ENCODE data around the gene TMEM33.

Gene TMEM33

DNA sequence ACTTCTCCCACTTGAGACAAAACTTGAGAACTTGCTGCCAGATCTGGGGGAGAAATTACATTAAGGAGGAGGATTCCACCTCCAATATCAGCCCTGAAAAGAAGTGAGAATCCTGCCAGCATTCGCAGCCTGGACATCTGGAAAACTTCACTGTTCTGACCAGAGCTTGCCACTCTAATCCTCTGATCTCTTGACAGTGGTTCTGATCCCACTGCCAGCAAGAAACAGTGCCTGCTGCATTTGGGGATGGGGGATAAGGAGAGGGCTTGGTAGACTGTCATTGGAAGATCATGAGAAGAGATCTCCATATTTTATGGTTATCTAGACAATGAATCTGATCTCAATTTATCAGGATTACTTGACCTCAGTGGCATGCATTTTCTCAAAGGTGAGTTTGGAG is 49.8 kb upstream of the TMEM33 start (continued):
- no peak for TF ChIP-seq ZNF560 (tag by site-specific recombination; IDR thresholded peaks at IDR 0.05; ENCODE audit: borderline replicate concordance)
- TF ChIP-seq ATF2 (tag by site-specific recombination; IDR thresholded peaks at IDR 0.05; ENCODE audit: low read depth), result no peak
- no peak for TF ChIP-seq ZNF561 (tag by site-specific recombination; IDR thresholded peaks at IDR 0.05; ENCODE audit: borderline replicate concordance)
- no peak for TF ChIP-seq ZNF394 (tag by site-specific recombination; IDR thresholded peaks at IDR 0.05; ENCODE audit: borderline replicate concordance)
- no peak for TF ChIP-seq KLF16 (tag by site-specific recombination; IDR thresholded peaks at IDR 0.05)
- TF ChIP-seq ZNF692 (tag by site-specific recombination; IDR thresholded peaks at IDR 0.05), result no peak
- TF ChIP-seq OVOL3 (tag by site-specific recombination; IDR thresholded peaks at IDR 0.05), result no peak
- TF ChIP-seq ZNF433 (tag by site-specific recombination; IDR thresholded peaks at IDR 0.05; ENCODE audit: low read depth), result no peak
- no peak for TF ChIP-seq ZNF175 (tag by site-specific recombination; IDR thresholded peaks at IDR 0.05)

- CTCF ChIA-PET, result interaction anchor here (0.6 to 6.1 kb wide), 13 partner anchors 13 to 628 kb away, joined by 3 to 60 read pairs (median 4); no protein-coding TSS in a partner anchor
- TF ChIP-seq, protein P1, sequence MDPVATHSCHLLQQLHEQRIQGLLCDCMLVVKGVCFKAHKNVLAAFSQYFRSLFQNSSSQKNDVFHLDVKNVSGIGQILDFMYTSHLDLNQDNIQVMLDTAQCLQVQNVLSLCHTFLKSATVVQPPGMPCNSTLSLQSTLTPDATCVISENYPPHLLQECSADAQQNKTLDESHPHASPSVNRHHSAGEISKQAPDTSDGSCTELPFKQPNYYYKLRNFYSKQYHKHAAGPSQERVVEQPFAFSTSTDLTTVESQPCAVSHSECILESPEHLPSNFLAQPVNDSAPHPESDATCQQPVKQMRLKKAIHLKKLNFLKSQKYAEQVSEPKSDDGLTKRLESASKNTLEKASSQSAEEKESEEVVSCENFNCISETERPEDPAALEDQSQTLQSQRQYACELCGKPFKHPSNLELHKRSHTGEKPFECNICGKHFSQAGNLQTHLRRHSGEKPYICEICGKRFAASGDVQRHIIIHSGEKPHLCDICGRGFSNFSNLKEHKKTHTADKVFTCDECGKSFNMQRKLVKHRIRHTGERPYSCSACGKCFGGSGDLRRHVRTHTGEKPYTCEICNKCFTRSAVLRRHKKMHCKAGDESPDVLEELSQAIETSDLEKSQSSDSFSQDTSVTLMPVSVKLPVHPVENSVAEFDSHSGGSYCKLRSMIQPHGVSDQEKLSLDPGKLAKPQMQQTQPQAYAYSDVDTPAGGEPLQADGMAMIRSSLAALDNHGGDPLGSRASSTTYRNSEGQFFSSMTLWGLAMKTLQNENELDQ (tag by site-specific recombination; IDR thresholded peaks at IDR 0.05; ENCODE audit: low read depth), result no peak
- 0 out of 2 replicates have a peak, but pooled peaks have one; percentile 20 for TF ChIP-seq ZNF664 (tag by site-specific recombination; IDR thresholded peaks at IDR 0.05)
- TF ChIP-seq ZNF423 (tag by site-specific recombination; IDR thresholded peaks at IDR 0.05), result no peak
- POLR2A ChIA-PET, result no interaction called here
- Histone ChIP-seq H3K9me3 (ENCODE audit: control insufficient read depth, insufficient read depth, low read depth, low read length) (no peaks in the 10 kb centered on the region), H3K4me3 (ENCODE audit: low read depth, low read length) (no peak overlapping the region), H3K27ac (ENCODE audit: extremely low read depth, low read depth, low read length) (no peak overlapping the region), H3K4me1 (ENCODE audit: control insufficient read depth, insufficient read depth, low read length) (no peaks in the 10 kb centered on the region), H3K36me3 (ENCODE audit: control insufficient read depth in 2 of 2, insufficient read depth in 1 of 2, low read length in 2 of 2) (no peaks in the 10 kb centered on the region)
Observed at GRCh38 chr4:41887277-41887676, 48.0 kb upstream of the TMEM33 start.

DNA sequence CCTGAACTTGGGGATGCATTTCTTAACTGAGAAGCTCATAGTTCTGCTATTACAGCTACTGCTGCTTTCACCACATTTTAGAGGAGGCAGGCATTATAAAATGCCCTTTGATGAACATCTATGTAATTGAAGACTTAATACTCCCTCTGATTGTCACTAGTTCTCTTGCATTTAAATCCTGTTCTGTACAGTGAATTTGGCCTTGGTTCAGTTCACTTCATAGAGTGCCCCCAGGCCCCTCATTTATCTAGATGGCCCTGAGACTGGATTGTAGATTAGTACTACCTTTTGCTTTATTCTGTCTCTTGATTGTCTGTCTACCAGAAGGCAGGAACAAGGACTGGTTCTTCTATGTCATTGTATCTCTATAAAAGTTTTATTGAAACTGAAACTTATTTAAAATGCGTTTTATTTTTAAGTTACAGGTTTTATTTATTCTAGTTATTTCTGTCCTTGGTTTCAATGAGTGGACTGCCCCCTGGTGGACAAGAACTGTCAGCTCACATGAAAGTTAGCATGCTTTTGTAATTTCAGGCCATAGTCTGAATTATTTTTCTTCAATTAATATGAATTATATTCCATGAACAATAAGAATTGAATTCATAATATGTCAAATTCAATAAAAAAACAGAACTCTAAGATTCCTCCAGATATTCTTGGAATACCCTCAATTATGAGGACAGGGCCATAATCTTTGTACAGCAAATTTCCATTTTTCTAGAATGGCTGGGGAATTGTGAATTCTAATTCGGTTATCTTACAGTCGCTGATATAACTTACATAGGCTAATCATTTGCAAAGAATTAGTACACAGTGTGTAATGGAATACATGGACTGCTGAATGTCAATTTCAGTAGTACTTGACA is 47.2 kb upstream of the TMEM33 start:
- Histone ChIP-seq H3K9me3 (ENCODE audit: control insufficient read depth, insufficient read depth, low read depth, low read length) (no peaks in the 10 kb centered on the region), H3K4me1 (ENCODE audit: control insufficient read depth, insufficient read depth, low read length) (no peaks in the 10 kb centered on the region), H3K27ac (ENCODE audit: extremely low read depth, low read depth, low read length) (no peak overlapping the region), H3K4me3 (ENCODE audit: low read depth, low read length) (no peak overlapping the region), H3K36me3 (ENCODE audit: control insufficient read depth in 2 of 2, insufficient read depth in 1 of 2, low read length in 2 of 2) (no peaks in the 10 kb centered on the region)
- TF ChIP-seq GLI2 (tag by site-specific recombination; IDR thresholded peaks at IDR 0.05; ENCODE audit: borderline replicate concordance, low read depth) (no peak), ZNF654 (tag by site-specific recombination; IDR thresholded peaks at IDR 0.05; ENCODE audit: low read depth) (peak; percentile 51), ZNF416 (tag by site-specific recombination; IDR thresholded peaks at IDR 0.05) (no peak), ZNF23 (tag by site-specific recombination; IDR thresholded peaks at IDR 0.05; ENCODE audit: borderline replicate concordance) (no peak), ZNF473 (tag by site-specific recombination; IDR thresholded peaks at IDR 0.05) (no peak), ZNF555 (tag by site-specific recombination; conservative IDR thresholded peaks at IDR 0.05) (no peak)
- TF ChIP-seq, protein P2, sequence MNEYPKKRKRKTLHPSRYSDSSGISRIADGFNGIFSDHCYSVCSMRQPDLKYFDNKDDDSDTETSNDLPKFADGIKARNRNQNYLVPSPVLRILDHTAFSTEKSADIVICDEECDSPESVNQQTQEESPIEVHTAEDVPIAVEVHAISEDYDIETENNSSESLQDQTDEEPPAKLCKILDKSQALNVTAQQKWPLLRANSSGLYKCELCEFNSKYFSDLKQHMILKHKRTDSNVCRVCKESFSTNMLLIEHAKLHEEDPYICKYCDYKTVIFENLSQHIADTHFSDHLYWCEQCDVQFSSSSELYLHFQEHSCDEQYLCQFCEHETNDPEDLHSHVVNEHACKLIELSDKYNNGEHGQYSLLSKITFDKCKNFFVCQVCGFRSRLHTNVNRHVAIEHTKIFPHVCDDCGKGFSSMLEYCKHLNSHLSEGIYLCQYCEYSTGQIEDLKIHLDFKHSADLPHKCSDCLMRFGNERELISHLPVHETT (tag by site-specific recombination; IDR thresholded peaks at IDR 0.05), result no peak
- CTCF ChIA-PET, result interaction anchor here (0.6 to 6.1 kb wide), 20 partner anchors 10 to 629 kb away, joined by 3 to 60 read pairs (median 4); no protein-coding TSS in a partner anchor
- POLR2A ChIA-PET, result no interaction called here
